GM21529 (cell line): Measurements from ENCODE around the gene OR10A3.

Source experiments
- ATAC-seq: cut with Tn5 transposase; IDR thresholded peaks from one replicate; pipeline ENCODE4 v1.9.1; 2021; ENCODE audit not compliant: unreplicated experiment

OR10A3 gene

DNA sequence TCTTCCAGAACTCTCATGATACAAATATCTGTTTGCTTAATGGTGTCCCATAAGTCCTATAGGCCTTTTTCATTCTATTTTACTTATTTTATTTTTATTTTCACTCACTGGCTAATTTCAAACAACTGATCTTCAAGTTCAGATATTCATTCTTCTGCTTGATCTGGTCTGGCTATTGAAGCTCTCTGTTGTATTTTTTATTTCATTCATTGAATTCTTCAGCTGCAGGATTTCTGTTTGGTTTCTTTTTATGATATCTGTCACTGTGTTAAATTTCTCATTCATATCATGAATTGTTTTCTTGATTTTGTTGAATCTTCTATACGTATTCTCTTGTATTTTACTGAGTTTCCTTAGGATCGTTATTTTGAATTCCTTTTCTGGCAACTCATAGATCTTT, 2.6 kb upstream of the OR10A3 start:
- ATAC-seq = no peak

DNA sequence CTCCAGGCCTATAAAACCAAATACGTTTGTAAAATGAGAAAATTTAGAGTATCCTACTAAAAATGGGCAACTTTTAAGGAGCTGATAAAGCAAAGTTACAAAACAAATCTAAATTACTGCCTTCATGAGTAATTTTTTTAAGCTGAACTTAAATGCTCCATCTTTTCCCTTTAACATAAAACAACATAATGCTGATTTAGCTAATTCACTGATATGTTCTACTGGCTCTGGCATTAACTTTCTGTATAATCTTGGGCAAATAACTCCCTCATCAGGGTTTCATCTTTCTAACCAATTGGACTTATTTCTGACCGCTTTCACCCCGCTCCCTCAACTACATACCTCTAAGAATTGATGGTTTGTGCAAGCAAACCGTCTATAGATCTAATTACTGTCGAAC, 362 bp downstream of the OR10A3 start:
- no peak for ATAC-seq

DNA sequence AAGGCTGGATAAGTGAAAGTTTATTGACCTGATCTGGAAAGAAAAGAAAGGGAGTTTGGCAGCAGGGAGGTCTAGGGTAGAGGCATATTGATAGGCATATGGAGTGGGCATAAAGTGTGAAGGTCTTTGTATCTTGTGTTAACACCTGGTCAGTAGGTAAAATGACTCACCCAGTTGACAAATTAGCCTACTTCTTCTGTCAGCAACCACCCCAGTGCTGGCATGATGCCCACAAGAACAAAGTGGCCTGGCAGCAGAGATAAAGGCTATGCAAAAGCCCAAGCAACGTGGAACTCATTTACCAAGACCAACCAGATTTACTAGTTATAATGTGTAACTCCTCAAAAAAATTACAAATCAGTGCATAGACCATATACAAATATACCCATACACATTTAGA, 4.9 kb downstream of the OR10A3 start:
- no peak for ATAC-seq

DNA sequence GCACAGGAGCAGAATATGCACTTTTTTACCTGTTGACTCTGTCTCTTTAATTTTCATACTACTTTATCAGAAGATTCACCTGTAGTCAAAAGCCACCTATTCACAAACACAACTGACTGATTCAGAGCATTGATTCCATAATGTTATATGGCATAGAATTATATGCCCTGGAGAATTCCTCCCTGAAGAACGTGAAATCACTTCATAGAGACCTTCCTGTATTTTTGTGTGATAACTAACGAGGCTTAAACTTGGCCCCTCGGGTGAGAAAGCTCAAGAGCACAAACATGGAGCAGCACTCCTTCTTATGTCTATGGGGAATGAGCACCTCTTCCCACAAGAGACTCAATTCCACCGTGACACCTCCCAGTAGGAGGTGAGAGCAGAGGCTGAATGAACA, 10.3 kb downstream of the OR10A3 start, which contains the start of gene OR10A6:
TSS of gene OR10A6 (minus strand) at position 101 of the 400 bp plus-strand sequence. CDS start 2,606 bp downstream, outside the sequence.
- ATAC-seq = no peak

DNA sequence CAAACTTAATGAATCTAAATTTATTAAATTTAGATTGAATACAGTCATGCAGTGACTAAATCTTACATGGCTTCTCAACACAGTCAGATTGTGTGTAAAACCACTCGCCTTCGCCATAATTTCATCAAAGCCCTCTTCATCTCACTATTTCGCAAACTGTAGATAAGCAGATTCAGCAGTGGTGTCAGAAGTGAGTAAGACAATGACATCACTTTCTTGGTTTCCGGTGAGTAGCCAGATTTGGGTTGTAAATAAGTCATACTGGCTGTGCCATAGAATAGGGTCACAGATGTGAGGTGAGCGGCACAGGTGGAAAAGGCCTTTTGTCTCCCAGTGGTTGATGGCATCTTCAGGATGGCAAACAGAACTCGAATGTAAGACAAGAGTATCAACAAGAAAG, 13.9 kb downstream of the OR10A3 start:
- ATAC-seq = no peak

DNA sequence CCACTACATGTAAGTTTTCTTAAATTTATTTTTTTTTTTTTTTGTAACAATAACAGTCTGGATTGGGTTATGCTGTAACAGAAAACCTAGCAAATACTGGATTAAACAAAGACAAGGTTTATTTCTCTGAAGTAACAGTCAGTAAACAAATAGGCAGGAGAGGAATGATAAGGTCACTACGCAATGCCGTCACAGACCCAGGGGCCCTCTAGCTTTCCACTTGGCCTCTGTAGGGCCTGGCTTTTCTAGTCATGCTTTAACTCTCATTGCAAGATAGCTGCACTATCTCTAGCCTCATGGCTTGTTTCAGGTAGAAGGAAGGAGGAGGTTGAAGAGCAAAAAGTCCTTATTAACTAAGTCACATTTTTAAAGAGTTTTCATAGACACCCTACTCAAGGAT, 17.0 kb downstream of the OR10A3 start:
- ATAC-seq = no peak

DNA sequence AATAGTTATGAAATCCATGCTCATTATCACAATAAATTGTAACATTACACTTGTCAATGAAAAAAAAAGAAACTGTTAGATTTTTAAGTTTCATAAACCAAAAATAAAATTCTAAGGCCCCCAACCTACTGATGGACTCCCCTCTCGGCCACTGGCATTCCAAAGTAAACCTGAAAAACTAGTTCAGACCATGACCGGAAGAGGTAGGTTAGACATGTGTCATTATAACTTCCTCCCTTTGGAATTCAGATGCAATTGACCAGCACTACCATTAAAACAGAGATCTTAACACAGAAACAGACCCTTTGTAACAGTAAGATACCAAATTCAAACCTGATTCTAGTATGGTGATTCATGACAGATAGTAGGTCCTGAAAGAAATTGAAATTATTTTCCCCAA, 23.4 kb downstream of the OR10A3 start:
- ATAC-seq = no peak

DNA sequence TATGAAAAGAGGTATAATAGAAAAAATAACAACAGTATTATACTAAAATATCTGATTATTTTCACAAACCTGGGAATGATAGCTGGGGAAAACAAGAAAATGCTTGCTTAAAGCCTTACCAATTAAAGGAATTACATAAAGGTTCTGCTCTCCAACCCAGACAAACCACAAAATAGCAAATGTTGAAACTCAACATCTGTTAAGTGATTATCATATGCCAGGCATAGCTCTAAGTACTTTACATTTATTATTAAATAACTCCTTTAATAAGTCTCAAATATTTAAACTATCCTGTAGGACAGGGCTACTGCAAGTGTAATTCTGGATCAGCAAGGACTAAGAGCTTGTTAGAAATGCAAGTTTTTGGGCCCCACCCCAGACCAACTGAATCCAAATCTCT, 30.5 kb downstream of the OR10A3 start:
- no peak for ATAC-seq

DNA sequence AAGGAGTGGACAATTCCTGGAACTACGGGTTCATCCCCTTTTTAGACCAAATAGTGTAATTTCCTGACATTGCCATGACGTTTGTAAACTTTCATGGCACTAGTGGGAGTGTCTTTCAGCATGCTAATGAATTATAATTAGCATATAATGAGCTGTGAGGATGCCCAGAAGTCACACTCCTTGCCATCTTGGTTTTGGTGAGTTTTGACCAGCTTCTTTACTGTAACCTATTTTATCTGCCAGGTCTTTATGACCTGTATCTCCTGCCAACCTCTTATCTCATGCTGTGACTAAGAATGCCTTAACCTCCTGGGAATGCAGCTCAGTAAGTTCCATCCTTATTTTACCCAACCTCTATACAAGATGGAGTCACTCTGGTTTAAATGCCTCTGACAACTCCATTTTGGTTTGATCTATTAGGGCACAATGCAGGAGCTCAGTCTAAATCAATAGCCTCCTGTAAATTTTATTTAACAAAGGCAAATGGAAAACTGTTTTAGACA, 31.2 kb downstream of the OR10A3 start:
- no peak for ATAC-seq

DNA sequence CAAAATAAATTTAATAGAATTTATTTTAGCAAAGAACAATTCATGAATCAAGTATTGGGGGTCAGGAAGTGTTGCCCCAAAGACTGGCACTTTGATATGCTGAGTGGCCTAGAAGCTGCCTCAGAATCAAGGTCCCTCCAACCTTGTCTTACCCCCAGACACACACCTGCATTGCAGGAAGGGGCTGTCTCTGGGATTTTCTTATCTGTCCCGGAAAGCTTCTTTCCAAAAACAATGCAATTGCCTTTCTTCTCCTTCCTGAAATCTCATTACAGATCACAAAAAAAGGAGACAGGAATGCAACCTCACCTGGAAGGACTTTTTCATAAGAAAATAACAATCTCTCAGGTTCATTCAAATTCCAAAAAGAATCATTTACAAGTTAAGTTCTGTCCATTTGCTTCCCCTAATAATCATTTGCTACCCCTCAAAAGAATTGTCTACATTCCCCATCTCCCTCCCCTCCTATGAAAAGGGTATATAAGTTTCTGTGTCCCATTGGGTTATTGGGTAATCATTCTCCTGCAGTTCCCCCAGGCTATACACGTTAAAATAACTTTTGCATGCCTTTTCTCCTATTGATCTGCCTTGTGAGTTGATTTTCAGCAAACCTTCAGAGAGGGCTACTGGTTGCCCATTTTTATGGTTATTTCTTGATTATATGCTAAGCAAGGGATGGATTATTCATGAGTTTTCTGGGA, 31.8 kb downstream of the OR10A3 start:
- ATAC-seq = no peak

DNA sequence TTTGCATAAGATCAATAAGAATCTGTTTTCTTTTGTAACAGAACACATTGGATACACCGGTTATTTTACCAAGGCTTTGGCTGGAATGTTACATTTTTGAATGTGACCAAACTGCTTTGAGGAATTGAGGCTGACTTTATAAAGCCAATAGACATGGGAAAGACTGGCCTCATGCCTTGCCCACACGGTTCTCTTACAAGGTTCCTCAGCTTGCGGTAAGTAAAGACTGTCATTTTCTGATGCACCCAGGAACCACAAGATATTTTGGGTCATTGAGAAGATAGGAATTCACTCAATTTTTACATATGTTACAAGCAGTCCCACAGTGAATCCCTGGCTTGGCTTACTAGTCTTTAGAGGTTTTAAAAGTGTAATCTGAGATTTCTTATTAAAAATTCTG, 34.4 kb downstream of the OR10A3 start:
- no peak for ATAC-seq

DNA sequence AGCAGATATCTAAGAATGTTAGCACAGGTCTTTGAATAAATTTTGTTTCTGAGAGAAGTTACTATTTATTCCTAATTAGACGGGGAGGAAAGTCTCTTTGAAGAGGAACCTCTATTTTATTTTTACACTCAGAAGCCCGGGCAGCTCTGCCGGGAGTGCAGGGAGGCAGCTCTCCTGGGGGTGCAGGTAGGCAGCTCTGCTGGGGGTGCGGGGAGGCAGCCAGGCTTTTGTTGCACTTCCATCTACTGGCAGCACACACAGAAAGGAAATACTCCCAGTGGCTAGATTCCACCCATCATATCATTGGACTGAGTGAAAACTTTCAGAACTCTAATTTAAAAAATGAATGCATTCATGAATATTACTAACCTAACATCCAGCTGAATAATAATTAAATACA, 35.0 kb downstream of the OR10A3 start:
- ATAC-seq = no peak

DNA sequence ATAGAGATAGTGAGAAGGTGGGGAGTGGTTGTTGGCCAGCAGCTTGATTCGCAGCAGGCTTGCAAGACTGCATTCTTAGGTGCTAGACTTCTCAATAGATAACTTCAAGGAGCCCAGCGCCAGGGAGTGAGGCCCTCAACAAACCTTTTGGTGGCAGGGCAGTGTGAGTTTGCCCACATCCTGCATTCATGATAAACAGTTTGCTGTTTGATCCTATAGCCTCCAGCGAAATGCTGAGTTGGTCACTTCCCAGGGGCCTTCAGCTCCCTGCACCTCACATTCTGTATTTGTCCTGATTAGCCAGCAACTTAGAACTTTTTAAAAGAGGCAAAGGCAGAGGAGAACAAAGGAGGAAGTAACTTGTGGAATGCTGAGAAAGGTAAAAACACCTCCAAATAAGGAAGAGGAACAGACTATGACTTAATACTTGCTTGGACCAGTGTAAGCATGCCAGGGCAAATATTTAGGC, 35.5 kb downstream of the OR10A3 start:
- no peak for ATAC-seq

DNA sequence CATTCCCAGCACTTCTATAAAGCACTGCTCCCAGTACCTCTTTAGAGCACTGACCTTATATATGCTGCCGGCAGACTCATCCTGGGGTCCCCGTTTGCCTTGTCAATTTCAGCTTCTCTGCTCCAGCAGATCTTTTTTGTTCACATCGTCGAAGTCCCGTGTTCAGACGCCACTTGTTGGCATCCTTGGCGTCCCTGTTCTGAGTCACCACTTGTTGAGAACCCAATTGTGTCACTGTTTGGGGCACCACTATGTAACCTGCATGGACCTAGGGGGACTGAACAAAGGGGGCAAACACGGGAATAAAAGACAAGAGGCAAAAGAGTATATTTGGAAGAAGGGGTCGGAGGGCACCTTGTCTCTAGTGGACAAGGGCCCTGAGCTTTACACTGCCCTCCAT, 36.0 kb downstream of the OR10A3 start:
- ATAC-seq = no peak

DNA sequence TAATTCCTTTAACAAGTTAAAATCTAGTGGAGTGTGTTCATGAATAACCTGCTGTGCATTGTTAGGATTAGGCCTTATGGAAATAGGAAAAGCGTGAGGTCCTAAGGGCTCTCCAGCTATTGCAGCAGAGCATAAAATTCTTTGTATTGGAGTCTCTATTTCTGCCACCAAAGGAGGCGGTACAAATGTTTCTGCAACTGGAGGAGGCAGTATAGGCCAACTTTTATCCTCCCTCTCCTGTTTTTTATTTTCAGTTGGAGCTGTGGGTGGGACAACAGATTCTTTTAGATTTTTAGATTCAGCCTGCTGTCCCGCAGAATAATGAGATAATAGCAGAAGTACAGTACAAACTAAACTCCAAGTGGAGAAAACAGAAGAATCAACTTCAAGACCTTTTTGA, 36.6 kb downstream of the OR10A3 start:
- ATAC-seq = no peak

DNA sequence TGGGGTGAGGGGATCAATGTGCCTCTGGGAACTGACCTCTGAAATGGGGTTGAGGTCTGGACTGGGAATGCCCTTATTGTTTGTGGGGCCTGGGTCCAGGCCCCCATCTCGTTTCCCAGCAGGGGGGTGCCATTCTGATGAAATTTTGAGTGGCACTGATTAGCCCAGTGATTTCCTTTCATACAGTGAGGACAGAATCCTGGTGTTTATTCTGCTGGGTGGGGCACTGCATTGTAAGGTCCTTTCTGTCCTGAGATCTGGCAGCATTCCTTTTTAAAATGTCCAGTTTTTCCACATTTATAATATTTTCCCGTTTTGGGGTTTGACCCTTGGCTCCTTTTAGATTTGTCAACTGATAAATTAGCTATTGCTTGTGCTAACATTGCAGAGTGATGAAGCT, 37.6 kb downstream of the OR10A3 start:
- no peak for ATAC-seq

DNA sequence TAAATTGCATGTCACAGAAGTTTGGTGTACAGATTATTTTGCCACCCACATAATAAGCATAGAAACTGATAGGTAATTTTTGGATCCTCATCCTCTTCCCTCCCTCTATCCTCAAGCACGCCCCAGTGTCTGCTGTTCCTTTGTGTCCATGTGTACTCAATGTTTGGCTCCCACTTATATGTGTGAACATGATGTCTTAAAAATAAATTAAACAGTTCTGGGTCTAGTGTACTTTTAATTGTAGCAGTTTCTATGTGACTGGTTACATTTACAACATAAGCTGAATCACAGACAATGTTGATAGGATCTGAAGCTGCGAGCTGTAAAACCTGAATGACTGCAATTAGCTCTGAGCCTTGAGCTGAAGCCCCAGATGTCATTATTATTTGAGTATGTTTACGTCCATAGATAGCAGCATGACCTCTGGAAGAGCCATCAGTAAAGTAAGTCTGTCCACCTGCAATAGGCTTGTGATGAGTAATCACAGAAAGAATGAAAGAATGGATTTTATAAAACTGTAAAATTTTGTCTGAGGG, 40.1 kb downstream of the OR10A3 start:
- ATAC-seq = no peak

DNA sequence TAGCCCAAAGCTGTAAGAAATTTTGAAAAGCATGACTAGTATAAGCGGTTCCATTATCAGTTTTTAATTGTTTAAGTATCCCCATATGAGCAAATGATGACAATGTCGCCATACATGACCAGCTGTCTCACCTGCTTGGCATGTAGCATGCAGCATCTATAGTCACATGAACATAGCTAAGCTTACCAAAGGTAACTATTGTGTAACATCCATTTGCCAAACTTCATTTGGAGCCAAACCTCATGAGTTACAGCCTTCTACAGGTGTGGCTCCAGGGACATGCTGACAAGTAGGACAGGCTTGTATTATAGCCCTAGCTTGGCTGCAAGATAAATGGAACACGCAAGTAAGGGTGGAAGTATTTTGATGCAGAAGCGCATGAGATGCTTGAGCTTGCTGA, 40.8 kb downstream of the OR10A3 start:
- ATAC-seq = no peak

DNA sequence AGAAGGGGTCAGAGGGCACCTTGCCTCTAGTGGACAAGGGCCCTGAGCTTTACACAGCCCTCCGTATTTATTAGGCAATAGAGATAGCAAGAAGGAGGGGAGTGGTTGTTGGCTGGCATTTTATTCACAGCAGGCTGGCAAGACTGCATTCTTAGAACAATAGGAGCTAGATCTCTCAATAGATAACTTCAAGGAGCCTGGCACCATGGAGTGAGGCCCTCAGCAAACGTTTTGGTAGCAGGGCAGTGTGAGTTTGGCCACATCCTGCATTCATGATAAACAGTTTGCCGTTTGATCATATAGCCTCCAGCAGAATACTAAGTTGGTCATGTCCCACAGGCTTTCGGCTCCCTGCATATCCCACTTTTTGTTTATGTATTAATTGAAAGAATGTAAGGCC, 42.1 kb downstream of the OR10A3 start:
- no peak for ATAC-seq

DNA sequence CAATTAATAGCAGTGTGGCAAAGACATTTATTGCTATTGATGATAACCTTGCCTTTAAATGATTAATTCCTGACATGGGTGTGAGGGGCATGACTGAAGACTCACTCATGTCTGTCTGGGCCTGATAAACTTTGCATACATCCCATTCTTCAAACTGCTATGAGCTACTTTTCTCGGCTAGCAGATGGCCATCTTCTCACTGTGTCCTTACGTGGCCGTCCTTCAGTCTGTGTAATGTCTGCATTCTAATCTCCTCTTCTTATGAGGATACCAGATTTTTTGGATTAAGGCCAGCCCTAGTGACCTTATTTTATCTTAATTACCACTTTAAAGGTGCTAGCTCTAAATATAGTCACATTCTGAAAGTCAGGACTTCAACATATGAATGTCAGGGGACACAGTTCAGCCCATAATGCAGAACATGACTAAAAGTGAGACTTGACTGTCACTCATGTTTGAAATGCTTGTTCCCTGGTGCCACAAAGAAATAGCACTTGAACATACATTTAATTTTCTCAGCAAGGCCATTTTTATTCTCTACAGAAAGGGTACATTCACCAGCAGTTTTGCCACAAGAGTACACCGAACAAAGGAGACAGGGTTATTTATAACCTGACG, 42.7 kb downstream of the OR10A3 start:
- no peak for ATAC-seq

DNA sequence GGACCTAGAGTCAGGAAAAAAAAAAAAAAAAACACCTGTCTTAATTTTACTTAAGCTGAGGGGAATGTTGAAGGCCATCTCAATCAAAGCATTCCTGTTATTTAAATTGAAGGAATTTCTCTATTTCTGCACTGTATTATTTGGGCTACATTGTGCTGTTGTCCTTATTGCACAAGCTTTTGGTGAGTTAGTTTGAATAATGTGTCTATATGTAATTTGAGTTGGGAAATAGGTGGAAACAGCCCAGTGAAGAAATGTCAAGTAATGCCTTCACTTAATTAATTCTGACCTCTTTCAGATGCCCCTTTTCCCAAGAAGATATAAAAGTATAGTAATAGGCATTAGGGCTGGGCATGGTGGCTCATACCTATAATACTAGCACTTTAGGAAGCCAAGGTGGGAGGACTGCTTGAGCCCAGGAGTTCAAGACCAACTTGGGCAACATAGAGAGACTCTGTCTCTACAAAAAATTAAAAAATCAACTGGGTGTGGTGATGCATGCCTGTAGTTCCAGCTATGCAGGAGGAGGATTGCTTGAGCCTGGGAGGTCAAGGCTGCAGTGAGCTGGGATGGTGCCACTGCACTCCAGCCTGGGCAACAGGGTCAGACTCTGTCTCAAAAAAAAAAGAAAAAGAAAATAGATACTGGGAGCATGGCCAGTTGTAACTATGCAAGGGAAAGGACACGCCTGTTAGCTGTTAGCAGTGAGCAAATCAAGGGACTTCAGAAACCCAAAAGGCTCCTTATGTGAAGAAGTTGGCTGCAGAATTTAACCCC, 45.3 kb downstream of the OR10A3 start:
- ATAC-seq = no peak

DNA sequence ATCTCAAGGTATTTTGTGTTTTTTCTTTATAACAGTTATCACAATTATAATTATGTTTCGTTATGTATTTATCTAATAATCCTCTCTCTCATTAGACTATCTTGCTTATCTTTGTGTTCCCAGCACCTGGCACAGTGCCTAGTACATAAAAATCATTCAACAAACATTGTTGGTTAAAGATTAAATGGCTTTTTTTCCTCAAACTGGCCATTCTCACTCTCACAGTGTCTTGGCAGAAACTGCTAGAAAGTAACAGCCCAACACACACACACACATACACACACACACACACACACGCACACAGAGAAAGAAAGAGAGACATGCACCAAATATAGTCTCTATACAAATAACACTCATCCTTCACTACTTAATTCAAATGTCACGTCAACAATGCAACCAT, 47.3 kb downstream of the OR10A3 start:
- ATAC-seq = no peak
